ENCODE measurements around the gene SLC38A10.
A peak's percentile ranks its signal among the peaks of the same experiment; 100 is the strongest.
"Not testable (repeated sequence)": the region's sequence is repeated elsewhere in the genome, so short reads cannot be mapped to it uniquely, and the experiment has no call there.

Gene SLC38A10

DNA sequence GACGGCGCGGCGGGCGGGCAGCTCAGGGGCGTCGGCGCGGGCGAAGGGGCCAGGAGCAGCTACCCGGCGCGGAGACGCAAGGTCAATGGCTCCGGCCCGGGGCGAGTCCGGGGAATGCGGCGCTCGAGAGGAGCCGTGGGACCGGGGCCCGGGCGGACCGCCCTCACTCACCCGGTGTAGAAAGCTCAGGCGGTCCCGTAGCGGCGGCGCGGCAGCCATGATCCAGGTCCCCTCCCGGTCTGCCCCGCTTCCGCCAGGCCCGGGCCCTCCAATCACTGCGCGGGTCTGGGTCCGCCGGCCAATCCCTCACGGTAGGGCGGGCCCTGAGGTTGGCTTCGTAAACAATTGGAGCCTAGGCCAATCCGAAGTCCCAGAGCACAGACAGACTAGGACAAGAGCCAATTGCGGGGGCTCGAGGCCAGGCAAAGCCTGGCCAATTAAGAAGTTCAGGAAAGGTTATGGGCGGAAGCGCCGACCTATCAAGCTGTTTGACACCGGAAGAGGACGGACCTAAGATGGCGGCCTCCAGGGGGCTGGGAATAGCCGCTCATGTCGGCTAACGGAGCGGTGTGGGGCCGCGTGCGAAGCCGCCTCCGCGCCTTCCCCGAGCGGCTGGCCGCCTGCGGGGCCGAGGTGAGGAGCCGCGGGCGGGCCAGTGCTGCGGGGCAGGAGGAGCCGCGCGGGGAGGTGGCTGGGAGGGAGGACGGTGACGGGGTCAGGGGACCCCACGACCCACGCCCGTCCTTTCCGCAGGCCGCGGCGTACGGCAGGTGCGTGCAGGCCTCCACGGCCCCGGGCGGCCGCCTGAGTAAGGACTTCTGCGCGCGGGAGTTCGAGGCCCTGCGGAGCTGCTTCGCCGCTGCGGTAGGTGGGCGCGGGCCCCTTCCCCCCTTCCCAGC lies 56.0 kb downstream of the SLC38A10 start, which contains the start of the genes NDUFAF8 and TEPSIN:
Gene NDUFAF8, plus strand, starts transcription at position 504 of the 899 bp plus-strand sequence. Its CDS starts 46 bp downstream, at position 550.
Gene TEPSIN, minus strand, starts transcription at position 241 of the 899 bp plus-strand sequence. Its CDS starts 22 bp downstream, at position 219.
- peak; percentile 100 for DNase-seq

GRCh38 chr17:81238490-81238814 lies 56.7 kb downstream of the SLC38A10 start:
- DNase-seq: no peak

GRCh38 chr17:81237591-81238489 lies 57.3 kb downstream of the SLC38A10 start:
- no peak for DNase-seq

GRCh38 chr17:81236784-81237183 lies 58.3 kb downstream of the SLC38A10 start:
- DNase-seq: no peak

DNA sequence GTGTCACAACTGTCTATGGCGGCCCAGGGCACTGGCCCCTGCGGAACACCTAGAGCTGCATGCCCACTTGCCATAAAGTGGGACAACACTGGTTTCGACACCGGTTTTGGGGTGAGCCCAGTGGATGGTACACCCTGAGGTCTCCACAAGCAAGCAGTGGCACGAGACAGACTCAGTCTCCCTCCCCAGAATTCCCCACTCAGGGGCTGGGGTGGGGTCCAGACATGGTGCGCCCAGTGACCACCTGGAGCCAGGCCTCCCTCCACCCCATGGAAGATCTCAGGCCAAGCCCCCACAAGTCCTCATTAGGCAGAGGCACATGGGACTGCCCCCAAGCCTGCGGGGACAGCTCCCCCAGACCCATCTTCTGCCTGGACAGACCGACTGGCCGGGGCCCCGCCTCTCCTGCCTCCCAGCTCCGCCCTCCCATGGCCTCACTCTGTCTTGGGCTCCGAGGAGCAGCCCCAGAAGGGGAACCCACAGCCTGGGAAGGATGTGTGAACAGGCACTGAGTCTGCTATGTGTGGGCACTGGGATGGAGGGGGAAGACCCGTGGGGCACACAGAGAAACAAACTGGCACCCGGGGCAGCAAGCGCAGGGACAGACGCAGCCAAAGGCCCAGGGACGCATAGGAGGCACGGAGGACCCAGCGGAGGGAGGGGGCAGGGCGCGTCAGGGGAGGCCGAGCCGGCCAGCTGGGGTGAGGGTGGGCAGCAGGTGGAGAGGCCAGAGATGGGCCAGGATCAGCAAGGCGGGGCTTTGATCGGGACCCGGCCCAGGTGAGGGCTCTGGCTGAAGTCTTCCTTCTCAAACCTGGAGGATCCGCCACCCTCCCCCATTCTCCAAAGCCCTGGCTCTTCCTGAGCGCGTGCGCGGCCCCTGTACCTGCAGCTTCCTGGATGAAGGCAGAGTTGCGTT lies 59.0 kb downstream of the SLC38A10 start:
- DNase-seq: no peak

DNA sequence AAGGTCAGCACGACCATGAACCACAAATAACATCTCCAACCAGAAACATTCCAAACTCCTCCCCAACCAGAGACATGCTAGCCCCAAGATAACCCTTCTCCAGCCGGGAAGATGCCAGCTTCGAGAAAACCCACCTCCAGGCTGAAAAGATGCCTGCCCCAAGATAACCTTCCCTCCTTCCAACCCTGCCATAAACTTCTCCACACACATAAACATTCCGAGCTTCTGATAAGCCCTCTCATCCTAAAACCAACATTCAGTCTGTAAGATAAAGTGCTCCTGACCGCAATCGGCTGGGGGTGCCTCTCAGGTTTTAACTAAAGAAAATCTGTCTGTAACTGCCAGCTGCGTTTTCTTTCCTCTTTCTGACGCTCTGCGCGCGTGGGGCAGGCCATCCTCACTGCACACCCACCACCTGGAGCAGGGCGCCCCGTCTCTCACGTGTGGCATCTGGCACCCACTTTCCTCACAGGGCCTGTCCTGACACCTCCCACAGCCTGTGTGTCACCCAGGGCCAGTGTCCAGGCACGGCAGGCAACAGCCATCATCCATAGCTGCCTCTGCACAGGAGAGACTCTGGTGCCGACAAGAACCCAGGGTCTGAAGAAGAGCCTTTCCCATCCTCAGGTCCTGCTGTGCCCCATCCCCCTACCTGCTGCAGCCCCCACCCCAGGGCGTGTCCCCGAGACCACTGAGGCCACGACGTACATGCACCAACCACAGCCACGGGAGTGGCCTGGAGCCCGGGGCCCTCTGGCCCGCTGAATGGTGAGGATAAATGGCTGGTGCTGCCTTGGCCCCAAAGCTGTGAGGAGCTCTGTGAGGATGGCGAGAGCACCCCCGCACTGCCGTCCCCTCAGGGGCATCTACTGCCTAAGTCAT lies 59.9 kb downstream of the SLC38A10 start:
- no peak for DNase-seq

DNA sequence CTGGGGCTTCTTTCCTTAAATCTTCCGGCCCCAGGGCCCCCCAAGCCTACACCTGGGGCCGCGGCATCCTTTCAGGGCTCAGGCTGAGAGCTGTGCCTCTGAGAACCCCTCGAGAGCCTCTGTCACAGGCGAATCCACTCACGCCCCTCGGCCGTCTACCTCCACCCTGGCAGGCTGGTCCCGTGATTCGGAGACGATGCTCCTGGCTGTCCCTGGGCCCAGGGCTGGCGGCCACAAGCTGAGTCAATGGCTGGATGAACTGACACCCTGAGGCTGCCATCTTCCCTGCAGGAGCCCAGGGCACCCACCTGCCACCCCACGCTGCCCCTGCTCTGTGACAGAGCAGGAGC lies 60.6 kb downstream of the SLC38A10 start:
- no peak for DNase-seq

- DNase-seq: no peak
Observed at GRCh38 chr17:81233811-81234505, 61.1 kb downstream of the SLC38A10 start.

DNA sequence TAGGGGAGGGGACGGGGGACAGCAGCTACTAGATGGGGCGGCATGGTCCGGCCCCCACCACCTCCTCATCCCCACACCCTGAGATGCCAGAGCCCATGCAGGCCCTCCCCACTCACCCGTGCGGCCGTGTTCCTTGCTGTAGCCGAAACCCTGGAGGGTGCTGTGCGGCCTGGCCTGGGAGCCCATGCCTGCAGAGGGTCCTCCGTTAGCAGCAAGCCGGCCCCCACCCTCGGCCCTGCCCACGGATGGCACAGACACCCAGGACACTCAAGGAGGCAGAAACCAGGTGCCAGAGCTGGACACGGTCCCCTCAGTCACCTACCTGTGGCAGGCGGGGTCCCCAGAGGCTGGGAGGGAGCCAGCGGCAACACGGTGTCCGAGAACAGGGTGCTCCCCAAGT lies 61.8 kb downstream of the SLC38A10 start:
- no peak for DNase-seq

DNA sequence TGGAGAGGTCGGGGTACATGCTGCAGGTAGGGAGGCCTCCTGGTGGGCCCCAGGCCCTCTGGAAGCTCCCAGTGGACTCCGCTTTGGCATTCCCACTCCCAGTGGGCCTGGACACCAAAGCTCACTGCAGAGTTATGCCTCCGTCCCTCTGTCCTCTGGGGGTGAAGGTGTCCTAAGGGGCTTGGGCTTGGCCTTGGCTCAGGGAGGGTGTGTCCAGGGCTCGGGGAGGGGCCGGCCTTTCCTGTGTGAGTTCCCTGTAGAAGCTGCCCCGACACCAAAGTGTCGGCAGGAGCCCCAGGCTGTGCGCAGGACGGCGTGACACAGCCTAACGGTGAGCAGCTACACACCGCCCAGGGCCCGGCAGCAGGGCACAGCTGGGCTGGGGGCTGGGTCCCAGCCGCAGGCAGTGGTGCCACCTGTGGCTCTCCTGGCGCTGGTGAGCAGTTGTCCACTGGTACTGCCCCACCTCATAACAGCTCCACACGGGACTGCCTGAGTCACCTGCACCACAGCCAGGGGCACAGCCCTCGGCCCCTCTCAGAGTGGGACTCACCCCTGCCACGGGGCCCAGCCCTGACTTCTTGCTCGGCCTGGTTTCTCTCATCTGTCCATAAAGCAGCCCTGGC lies 62.4 kb downstream of the SLC38A10 start:
- no peak for DNase-seq

GRCh38 chr17:81231766-81232581 lies 63.1 kb downstream of the SLC38A10 start:
- DNase-seq: no peak

DNA sequence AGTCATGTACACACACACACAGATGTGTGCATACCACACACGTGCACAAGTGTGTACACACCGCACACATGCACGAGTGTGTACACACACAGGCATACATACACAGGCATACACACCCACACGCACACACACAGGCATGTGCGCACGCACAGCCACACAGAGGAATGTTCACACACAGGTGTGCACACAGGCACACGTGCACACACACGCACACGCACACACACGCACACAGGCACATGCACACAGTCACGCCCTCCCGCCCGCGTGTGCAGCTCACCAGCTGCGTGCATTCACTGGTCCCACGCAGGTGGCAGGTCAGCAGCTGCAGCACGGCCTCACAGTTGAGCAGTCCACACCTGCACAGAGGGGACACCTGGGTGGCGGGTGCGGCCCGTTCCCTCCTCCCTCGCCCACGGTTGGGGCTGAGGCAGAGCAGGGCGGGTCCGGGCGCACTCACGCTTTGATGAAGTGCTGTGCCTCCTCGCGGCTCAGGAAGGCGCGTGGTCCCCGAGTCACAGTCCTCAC lies 63.9 kb downstream of the SLC38A10 start:
- no peak for DNase-seq

DNA sequence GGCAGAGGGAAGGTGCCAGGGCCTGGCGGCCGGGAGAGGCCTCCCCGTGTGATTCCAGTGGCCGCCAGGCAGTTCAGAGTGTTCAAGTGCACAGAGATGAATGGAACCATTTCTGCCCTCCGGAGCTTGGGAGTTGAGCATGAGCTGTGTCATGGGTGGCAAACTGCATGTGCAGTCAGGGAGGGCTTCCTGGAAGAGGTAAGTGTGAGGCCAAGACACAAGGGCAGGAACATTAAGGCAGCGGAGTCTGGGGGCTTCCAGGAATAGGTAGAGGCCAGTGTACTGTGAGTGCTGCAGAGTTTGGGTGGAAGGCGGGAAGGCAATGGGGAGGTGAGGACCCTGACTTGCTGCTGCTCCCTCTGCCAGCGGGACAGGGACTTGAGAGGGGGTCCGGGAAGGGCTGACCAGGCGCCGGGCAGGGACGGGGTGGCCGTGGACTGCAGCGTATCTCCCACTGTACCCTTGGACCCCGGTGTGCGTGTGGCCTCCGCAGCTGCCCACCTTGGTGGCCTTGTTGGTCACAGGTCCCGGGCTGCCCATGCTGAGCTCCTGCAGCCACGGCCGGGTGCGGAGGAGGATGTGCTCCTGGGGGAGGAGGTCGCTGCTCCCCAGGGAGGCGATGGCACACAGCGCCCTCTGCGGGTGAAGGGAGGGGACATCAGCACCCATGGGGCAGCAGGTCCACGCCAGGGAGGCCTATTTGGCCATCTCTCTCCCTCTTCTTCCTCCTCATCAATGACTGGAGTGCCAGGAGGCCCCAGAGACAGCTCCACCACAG lies 64.9 kb downstream of the SLC38A10 start:
- DNase-seq: peak in 1 of 2 experiments; percentile 33

DNA sequence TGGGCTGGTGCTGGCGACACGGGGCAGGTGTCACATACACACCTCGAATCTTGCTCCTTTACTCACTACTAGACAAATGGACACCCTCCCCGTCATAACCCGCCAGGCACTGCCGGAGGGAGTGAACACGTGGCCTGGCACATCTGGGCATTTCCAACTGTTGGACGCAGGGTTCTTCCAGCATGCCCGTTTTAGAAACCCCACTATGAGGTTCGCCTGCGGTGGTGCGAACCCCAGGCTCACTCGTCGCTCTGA lies 65.5 kb downstream of the SLC38A10 start:
- DNase-seq: no peak

DNA sequence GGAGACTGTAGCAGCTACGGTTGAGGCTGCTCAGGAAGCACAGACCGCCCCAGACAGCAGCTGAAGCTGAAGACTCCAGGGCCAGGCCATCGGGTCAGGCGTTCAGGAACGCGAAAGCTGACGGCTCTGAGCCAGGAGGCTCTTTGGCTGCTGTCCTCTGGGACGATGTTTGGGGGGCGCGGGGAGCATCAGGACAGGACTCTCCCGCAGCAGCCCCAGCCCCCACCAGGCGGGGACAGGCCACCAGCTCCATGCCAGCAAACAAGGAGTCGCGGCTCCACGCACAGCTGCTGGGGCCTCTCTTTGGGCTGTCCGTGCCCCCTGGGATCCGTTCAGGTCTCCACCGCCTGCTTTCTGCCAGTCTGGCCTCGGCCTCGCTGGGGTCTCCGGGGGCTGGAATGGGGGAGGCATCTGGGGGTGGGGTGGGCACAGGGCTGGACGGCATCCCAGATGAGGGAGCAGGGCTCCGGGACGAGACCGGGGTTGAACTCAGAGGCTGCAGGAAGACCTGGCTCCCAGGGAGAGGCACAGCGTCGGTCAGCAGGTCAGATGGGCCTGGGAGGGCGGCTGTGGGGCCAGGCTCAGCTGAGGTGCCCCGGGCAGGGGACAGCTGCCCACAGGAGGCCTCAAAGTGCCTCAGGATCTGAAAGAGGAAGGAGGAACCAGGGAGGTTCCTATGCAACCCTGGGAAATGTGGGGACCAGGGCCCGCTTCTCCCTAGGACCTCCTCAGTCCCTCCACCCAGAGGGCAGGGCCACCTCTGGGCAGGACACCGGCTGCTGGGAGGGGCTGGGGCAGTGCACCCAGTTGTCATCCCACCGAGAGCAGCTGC lies 66.1 kb downstream of the SLC38A10 start:
- no peak for DNase-seq

GRCh38 chr17:81228420-81228819 lies 66.7 kb downstream of the SLC38A10 start:
- no peak for DNase-seq

DNA sequence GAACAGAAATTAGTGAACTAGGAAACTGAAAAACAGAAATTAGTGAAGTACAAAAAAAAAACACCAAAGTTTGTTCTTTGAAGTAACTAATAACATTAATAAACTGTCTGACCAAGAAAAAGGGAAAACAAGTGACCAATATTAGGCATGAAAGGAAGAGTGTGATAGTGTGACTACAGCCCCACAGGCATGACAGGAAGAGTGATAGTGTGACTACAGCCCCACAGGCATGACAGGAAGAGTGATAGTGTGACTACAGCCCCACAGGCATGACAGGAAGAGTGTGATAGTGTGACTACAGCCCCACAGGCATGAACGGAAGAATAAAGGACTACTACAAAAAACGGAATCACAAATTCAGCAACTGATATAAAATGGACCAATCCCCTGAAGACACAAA lies 67.5 kb downstream of the SLC38A10 start:
- not testable (repeated sequence) for DNase-seq

- peak in 1 of 2 experiments; percentile 26 for DNase-seq
Observed at GRCh38 chr17:81223762-81224130, 71.4 kb downstream of the SLC38A10 start.
